K562 (cell line): ENCODE data around the gene RYK. TPM values are rescaled to one million over a fixed set of nuclear protein-coding genes. Genes with fewer than 3 reads are reported as not detected.

Source experiments
- ATAC-seq: fragments of 200-7000 bp; cut with Tn5 transposase; 3 replicates; pipeline ENCODE4 v1.9.1; 2020; ENCODE audit warnings: moderate library complexity
- BruUV-seq: library from RNA; stranded (reverse); fragments of 400-500 nt; replicated peaks from 2 replicates; lab custom pipeline; 2021; lab: Mats Ljungman, UMichigan
- CTCF ChIA-PET: fragments of 300-600 bp; formaldehyde crosslinking; extraction: SDS; loops from one replicate; lab custom pipeline; 2021; ENCODE audit warnings: low intra/inter-chr PET ratio; lab: Yijun Ruan, JAX
- POLR2A ChIA-PET: fragments of 300-600, 350-650 bp; sonication (Branson Sonifier 250); formaldehyde crosslinking; extraction: SDS; loops from one replicate; lab custom pipeline; 2021; ENCODE audit warnings: antibody characterized with exemption, inconsistent platforms; lab: Yijun Ruan, JAX
- DNase-seq, 4 experiments: peaks; one replicate each; pipeline versions ENCODE4 v3.0.0 to v3.0.0-alpha.2; 2011 to 2018; ENCODE audit warnings: low spot score in 3 of 4, mixed read lengths in 3 of 4; ENCODE audit errors: extremely low read depth in 1 of 4
- FAIRE-seq: peaks from 2 replicates; lab custom pipeline; 2011; peaks lifted over from hg19 to GRCh38; lab: Jason Lieb, UNC
- H2AFZ ChIP-seq: 2 replicates; pipeline ENCODE4 v1.6.0; 2011; ENCODE audit warnings: low read depth, low read length, control low read depth, inconsistent platforms
- H3K27ac ChIP-seq: fragments of 200-600 bp; 3 replicates; pipeline ENCODE4 v1.8.0; 2011; ENCODE audit warnings: low read depth, mild to moderate bottlenecking, control low read depth, inconsistent platforms, low read length, moderate library complexity, mixed read lengths; ENCODE audit errors: extremely low read depth
- H3K27me3 ChIP-seq, 2 experiments: fragments of 300-600 bp in 1 of 2; 2 replicates in 1 of 2; 3 replicates in 1 of 2; pipeline versions ENCODE4 v1.6.0 to v1.8.0; 2011; ENCODE audit warnings: inconsistent platforms in 2 of 2, low read length in 2 of 2, mild to moderate bottlenecking in 1 of 2, mixed read lengths in 1 of 2, moderate library complexity in 1 of 2; ENCODE audit not compliant: control insufficient read depth in 2 of 2, insufficient read depth in 2 of 2
- H3K36me3 ChIP-seq: fragments of 300-600 bp; 3 replicates; pipeline ENCODE4 v1.8.0; 2011; ENCODE audit warnings: mild to moderate bottlenecking, low read length, inconsistent platforms; ENCODE audit not compliant: control insufficient read depth, insufficient read depth
- H3K4me1 ChIP-seq, 2 experiments: fragments of 200-600 bp in 1 of 2; replicated peaks in 1 of 2; 2 replicates in 1 of 2; 3 replicates in 1 of 2; pipeline versions ENCODE4 v1.5.1 to v1.8.0; 2011; ENCODE audit warnings: inconsistent platforms in 2 of 2, low read length in 2 of 2, mild to moderate bottlenecking in 1 of 2, mixed read lengths in 1 of 2, moderate library complexity in 1 of 2; ENCODE audit not compliant: control insufficient read depth in 2 of 2, insufficient read depth in 2 of 2
- H3K4me2 ChIP-seq: 2 replicates; pipeline ENCODE4 v1.6.1; 2011; ENCODE audit warnings: low read length, control low read depth, inconsistent platforms, mixed read lengths; ENCODE audit not compliant: insufficient read depth
- H3K4me3 ChIP-seq: fragments of 200-600 bp; sonication (generic), shearing (Covaris generic); 2 replicates; pipeline ENCODE4 v1.5.1; 2016; ENCODE audit warnings: control low read depth, inconsistent platforms
- H3K79me2 ChIP-seq: fragments of 200-600 bp; 3 replicates; pipeline ENCODE4 v1.8.0; 2011; ENCODE audit warnings: low read length, inconsistent platforms; ENCODE audit not compliant: control insufficient read depth, insufficient read depth
- H3K9ac ChIP-seq, 2 experiments: 2 replicates each; pipeline versions ENCODE4 v1.6.0 to v1.6.1; 2011; ENCODE audit warnings: low read depth in 2 of 2, low read length in 2 of 2, control low read depth in 1 of 2, inconsistent platforms in 1 of 2, mild to moderate bottlenecking in 1 of 2, mixed read lengths in 1 of 2; ENCODE audit not compliant: insufficient read depth in 1 of 2
- H3K9me1 ChIP-seq: one replicate; pipeline ENCODE4 v1.6.0; 2011; ENCODE audit warnings: inconsistent platforms, mild to moderate bottlenecking, low read length, moderate library complexity; ENCODE audit not compliant: control insufficient read depth, insufficient read depth
- H3K9me3 ChIP-seq: replicated peaks from 2 replicates; pipeline ENCODE4 v1.5.1; 2011; ENCODE audit warnings: low read depth, low read length, inconsistent platforms; ENCODE audit not compliant: control insufficient read depth, insufficient read depth
- H4K20me1 ChIP-seq: replicated peaks from 2 replicates; pipeline ENCODE4 v1.6.1; 2011; ENCODE audit warnings: low read length, inconsistent platforms, mixed read lengths; ENCODE audit not compliant: control insufficient read depth, insufficient read depth
- E2F5 ChIP-seq: sonication (generic); formaldehyde crosslinking; IDR thresholded peaks from 2 replicates; pipeline ENCODE4 v1.8.0; 2022; ENCODE audit warnings: mild to moderate bottlenecking, missing genetic modification reagents
- MCM5 ChIP-seq: fragments of 450-650 bp; IDR thresholded peaks from 2 replicates; pipeline ENCODE4 v1.6.1; 2016; ENCODE audit warnings: low read depth
- NCOR1 ChIP-seq: fragments of 450-650 bp; IDR thresholded peaks from 2 replicates; pipeline ENCODE4 v1.6.1; 2016; ENCODE audit warnings: mild to moderate bottlenecking, moderate library complexity
- PML ChIP-seq: IDR thresholded peaks from 2 replicates; pipeline ENCODE4 v1.6.1; 2012; ENCODE audit warnings: low read length, inconsistent platforms
- POLR2AphosphoS2 ChIP-seq: IDR thresholded peaks from 2 replicates; pipeline ENCODE4 v1.6.1; 2012; ENCODE audit warnings: low read length, improper control_type of control experiment
- PTBP1 ChIP-seq: fragments of 200-400 bp; formaldehyde crosslinking; IDR thresholded peaks from 2 replicates; pipeline ENCODE4 v1.6.1; 2017; ENCODE audit warnings: low read depth, low read length
- PTRF ChIP-seq: fragments of 450-650 bp; IDR thresholded peaks from 2 replicates; pipeline ENCODE4 v1.6.1; 2016; ENCODE audit warnings: mild to moderate bottlenecking, missing genetic modification characterization, missing compliant biosample characterization
- PYGO2 ChIP-seq: fragments of 450-650 bp; IDR thresholded peaks from 2 replicates; pipeline ENCODE4 v1.6.1; 2016; ENCODE audit warnings: mild to moderate bottlenecking, missing genetic modification characterization, moderate library complexity, missing compliant biosample characterization
- RB1 ChIP-seq: fragments of 450-650 bp; IDR thresholded peaks from 2 replicates; pipeline ENCODE4 v1.6.1; 2017; ENCODE audit warnings: low read depth, mild to moderate bottlenecking
- SAP30 ChIP-seq: fragments of 200-600 bp; sonication (generic); IDR thresholded peaks from 2 replicates; pipeline ENCODE4 v1.6.1; 2012; ENCODE audit warnings: borderline replicate concordance, low read depth, mild to moderate bottlenecking, moderate library complexity, low read length, control low read depth, inconsistent platforms; ENCODE audit not compliant: insufficient read depth, poor library complexity, severe bottlenecking
- SRF ChIP-seq, 2 experiments: fragments of 250-450, 450-650 bp in 1 of 2; sonication (Bioruptor Pico) in 1 of 2; sonication (generic) in 1 of 2; formaldehyde crosslinking; IDR thresholded peaks; 2 replicates each; pipeline versions ENCODE4 v1.5.0 to v1.5.1; 2020 to 2022; ENCODE audit warnings: mild to moderate bottlenecking in 1 of 2, missing genetic modification reagents in 1 of 2
- U2AF2 ChIP-seq: fragments of 200-400 bp; formaldehyde crosslinking; optimal IDR thresholded peaks from 2 replicates; pipeline ENCODE3; 2017; ENCODE audit warnings: low read depth, mild to moderate bottlenecking, low read length
- WHSC1 ChIP-seq: IDR thresholded peaks from one replicate; pipeline ENCODE4 v1.6.1; 2012; ENCODE audit warnings: low read length, control low read depth, inconsistent platforms
- YY1 ChIP-seq, 3 experiments: IDR thresholded peaks; 2 replicates each; pipeline ENCODE4 v1.6.1; 2011; ENCODE audit warnings: low read length in 2 of 3, mild to moderate bottlenecking in 2 of 3, moderate library complexity in 2 of 3, borderline replicate concordance in 1 of 3, control low read depth in 1 of 3, low read depth in 1 of 3; ENCODE audit not compliant: insufficient read depth in 3 of 3, insufficient replicate concordance in 2 of 3, control insufficient read depth in 1 of 3, insufficient read length in 1 of 3; ENCODE audit errors: extremely low read depth in 1 of 3
- ZZZ3 ChIP-seq: fragments of 450-650 bp; IDR thresholded peaks from 2 replicates; pipeline ENCODE4 v1.6.1; 2016; ENCODE audit warnings: antibody characterized with exemption, mild to moderate bottlenecking, moderate library complexity
- WGBS: fragments of 100-300 bp; shearing (Covaris generic); methylation state at CpG from one replicate; pipeline ENCODE4 v1.1.6; 2016; ENCODE audit warnings: low coverage, mixed read lengths; ENCODE audit not compliant: insufficient coverage; ENCODE audit errors: missing lambda C conversion rate; 5-methylcytosine and 5-hydroxymethylcytosine counted together
- in situ Hi-C: fragments of 300-500 bp; cut with MboI; formaldehyde crosslinking; loops from 4 replicates; pipeline ENCODE4 v1.15.0; 2018; ENCODE audit warnings: inconsistent platforms, mixed read lengths
- intact Hi-C: fragments of 100-400 bp; cut with micrococcal nuclease; formaldehyde crosslinking; loops from 2 replicates; pipeline ENCODE4 v1.14.2; 2022
- polyA plus RNA-seq, 8 experiments: library from polyadenylated mRNA; depleted of rRNA in 4 of 8; stranded (reverse) in 5 of 8; unstranded in 3 of 8; fragments of >200 nt; fragmentation: Nextera tagmentation in 2 of 8; fragmentation: Illumina TruSeq in 1 of 8; extraction: Ambion mirVana in 2 of 8; extraction: Trizol in 1 of 8; gene quantifications; 2 replicates each; pipeline versions ENCODE4 v1.2.1 to v1.2.3, GENCODE V29; 2011 to 2014; ENCODE audit warnings: inconsistent platforms in 1 of 8, missing spikeins in 1 of 8
- total RNA-seq, 7 experiments: library from RNA; depleted of rRNA in 6 of 7; stranded (reverse); fragments of >200 nt in 6 of 7; fragmentation: Illumina TruSeq in 2 of 7; extraction: Trizol in 2 of 7; gene quantifications; 2 replicates each; pipeline versions ENCODE4 v1.2.1 to v1.2.3, GENCODE V29; 2011 to 2021; ENCODE audit warnings: low replicate concordance in 1 of 7

RYK gene
- total and polyA plus RNA-seq, 9 of the 15 experiments (the other 6 are each of a cell fraction or from before 2014, with no cell fraction given), result 4.2 to 29.5 (median 16.6) TPM

DNA sequence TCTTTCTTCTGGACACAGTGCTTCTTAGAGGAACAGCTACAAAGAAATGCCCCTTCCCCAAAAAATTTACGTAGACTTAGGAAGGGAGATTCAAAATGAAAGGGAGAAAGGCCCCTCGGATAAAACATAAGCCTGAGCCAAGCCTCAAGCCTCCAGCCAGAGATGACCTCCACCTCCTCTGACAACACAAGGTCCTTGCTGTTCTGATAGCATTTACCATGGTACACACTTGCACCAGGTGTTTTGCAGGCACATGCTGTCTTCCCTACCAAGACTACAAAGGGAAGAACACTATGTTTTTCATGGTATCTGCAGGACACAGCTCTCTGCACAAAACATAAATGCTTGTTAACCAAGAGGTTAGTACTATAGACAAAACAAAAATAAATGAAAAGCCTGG is 27.8 kb downstream of the RYK start:
- H3K27ac ChIP-seq, result no peak overlapping the region
- no peaks in the 10 kb centered on the region; a peak in 1 of 5 replicates for H3K4me1 ChIP-seq
- no peak overlapping the region for H2AFZ ChIP-seq
- ATAC-seq (no peak), FAIRE-seq (no peak), DNase-seq (no peak)
- 92% methylated on average over 2 of the region's 2 CpGs for WGBS
- H3K27me3 ChIP-seq, result no peaks in the 10 kb centered on the region
- H3K36me3 ChIP-seq, result peaks cover 10% of the 10 kb centered on the region; the same call in 2 of the 3 replicates
- POLR2A ChIA-PET, result interaction anchor here (0.6 kb wide), 1 partner anchor 14 kb away, joined by 4 read pairs; no protein-coding TSS in a partner anchor
- H3K9me1 ChIP-seq, result no peaks in the 10 kb centered on the region
- no peak overlapping the region for H3K9ac ChIP-seq
- intact Hi-C loops (no loop called here), in situ Hi-C loops (no loop called here)
- CTCF ChIA-PET, result no interaction called here
- H3K4me3 ChIP-seq, result no peak overlapping the region
- BruUV-seq, result no TSS peak
- TF ChIP-seq NCOR1, result no peak
- TF ChIP-seq SRF (CRISPR knock-in tag; IDR thresholded peaks at IDR 0.05), result no peak
- TF ChIP-seq POLR2AphosphoS2, result no peak
- no peak for TF ChIP-seq ZZZ3
- TF ChIP-seq WHSC1, result no peak
- no peak for TF ChIP-seq E2F5
- TF ChIP-seq PTBP1, result no peak
- no peak for TF ChIP-seq MCM5
- no peak for TF ChIP-seq SAP30
- TF ChIP-seq PYGO2 (tag), result no peak
- TF ChIP-seq PML, result no peak
- TF ChIP-seq RB1, result no peak
- TF ChIP-seq YY1 (IDR thresholded peaks at IDR 0.05; ENCODE audit: borderline replicate concordance in 1 of 3, control insufficient read depth in 1 of 3, extremely low read depth in 1 of 3, insufficient read depth in 3 of 3, insufficient read length in 1 of 3, insufficient replicate concordance in 2 of 3, low read depth in 1 of 3, low read length in 2 of 3), result no peak
- no peak for TF ChIP-seq PTRF (tag)
- no peak for TF ChIP-seq U2AF2
- H3K4me2 ChIP-seq, result no peak overlapping the region
- peaks cover 36% of the 10 kb centered on the region for H3K79me2 ChIP-seq
- 0 out of 2 replicates have a peak, but pooled peaks cover 7% of the 10 kb centered on the region for H4K20me1 ChIP-seq
- no peaks in the 10 kb centered on the region for H3K9me3 ChIP-seq
